Measurements from ENCODE around the gene SDR42E2.

The SDR42E2 gene

GRCh38 chr16:22184615-22184968 lies 22.3 kb downstream of the SDR42E2 start:
- DNase-seq (ENCODE audit: low read depth), result no peak
- H3K4me3 ChIP-seq (ENCODE audit: low read depth, low read length), result no peak overlapping the region

GRCh38 chr16:22186517-22186916 lies 24.2 kb downstream of the SDR42E2 start:
- H3K4me3 ChIP-seq (ENCODE audit: low read depth, low read length), result no peak overlapping the region
- DNase-seq (ENCODE audit: low read depth), result no peak
- TF ChIP-seq CTCF (IDR thresholded peaks at IDR 0.05; ENCODE audit: control insufficient read depth, extremely low read depth, insufficient read depth), result no peak

More at GRCh38 chr16:22184615-22184968, 22.3 kb downstream of the SDR42E2 start:
- no peak for TF ChIP-seq CTCF (IDR thresholded peaks at IDR 0.05; ENCODE audit: control insufficient read depth, extremely low read depth, insufficient read depth)

GRCh38 chr16:22188267-22188594 lies 25.9 kb downstream of the SDR42E2 start:
- DNase-seq (ENCODE audit: low read depth), result no peak
- TF ChIP-seq CTCF (IDR thresholded peaks at IDR 0.05; ENCODE audit: control insufficient read depth, extremely low read depth, insufficient read depth), result no peak
- H3K4me3 ChIP-seq (ENCODE audit: low read depth, low read length), result no peak overlapping the region

GRCh38 chr16:22188595-22189442 lies 26.5 kb downstream of the SDR42E2 start:
- peak; percentile 92 for TF ChIP-seq CTCF (IDR thresholded peaks at IDR 0.05; ENCODE audit: control insufficient read depth, extremely low read depth, insufficient read depth)
- no peak overlapping the region for H3K4me3 ChIP-seq (ENCODE audit: low read depth, low read length)
- DNase-seq (ENCODE audit: low read depth), result peak; percentile 85

- DNase-seq (ENCODE audit: low read depth), result no peak
- H3K4me3 ChIP-seq (ENCODE audit: low read depth, low read length), result peak overlapping the region; percentile 63
- no peak for TF ChIP-seq CTCF (IDR thresholded peaks at IDR 0.05; ENCODE audit: control insufficient read depth, extremely low read depth, insufficient read depth)
Measured at GRCh38 chr16:22189473-22190080, 27.3 kb downstream of the SDR42E2 start.

- peak; percentile 39 for DNase-seq (ENCODE audit: low read depth)
- H3K4me3 ChIP-seq (ENCODE audit: low read depth, low read length), result peak overlapping the region; percentile 63
- TF ChIP-seq CTCF (IDR thresholded peaks at IDR 0.05; ENCODE audit: control insufficient read depth, extremely low read depth, insufficient read depth), result no peak
Measured at GRCh38 chr16:22190081-22190775, 27.9 kb downstream of the SDR42E2 start.

Measured in LNCaP clone FGC (cell line).